ENCODE data around the gene TMEM219.
"Not testable (repeated sequence)": the region's sequence is repeated elsewhere in the genome, so short reads cannot be mapped to it uniquely, and the experiment has no call there.

TMEM219 gene

GRCh38 chr16:29951625-29952365 lies 10.1 kb upstream of the TMEM219 start:
- H2AFZ ChIP-seq (ENCODE audit: low read depth, low read length), result no peak overlapping the region
- H3K9me3 ChIP-seq (ENCODE audit: control insufficient read depth, low read length), result no peaks in the 10 kb centered on the region

DNA sequence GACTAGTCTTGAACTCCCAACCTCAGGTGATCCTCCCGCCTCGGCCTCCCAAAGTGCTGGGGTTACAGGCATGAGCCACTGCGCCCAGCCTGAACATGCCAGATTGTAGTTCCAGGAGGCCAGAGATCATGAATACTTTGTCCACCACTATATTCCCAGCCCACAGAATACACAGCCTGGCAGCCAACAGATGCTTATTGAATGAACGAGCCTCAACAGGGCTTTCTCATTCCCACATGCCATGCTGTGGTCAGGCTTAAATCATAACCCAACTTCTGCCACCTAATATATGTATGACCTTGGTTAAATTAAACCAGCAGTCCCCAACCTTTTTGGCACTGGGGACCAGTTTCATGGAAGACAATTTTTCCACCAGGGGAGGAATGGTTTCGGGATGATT lies 3.1 kb upstream of the TMEM219 start:
- no peak overlapping the region for H3K18ac ChIP-seq (ENCODE audit: low read depth in 1 of 2, low read length in 2 of 2)
- peaks cover 9% of the 10 kb centered on the region for H3K4me1 ChIP-seq (ENCODE audit: control insufficient read depth, insufficient read depth, low read depth, low read length)
- peaks cover 10% of the 10 kb centered on the region for H3K79me1 ChIP-seq (replicated peaks; ENCODE audit: low read length, poor library complexity, severe bottlenecking)
- H2AFZ ChIP-seq (ENCODE audit: low read depth, low read length), result no peak overlapping the region
- H3K14ac ChIP-seq (ENCODE audit: low read length in 2 of 2), result no peak overlapping the region
- H2BK15ac ChIP-seq (ENCODE audit: low read depth, poor library complexity, severe bottlenecking), result no peak overlapping the region
- no peak overlapping the region for H3K4me3 ChIP-seq (ENCODE audit: insufficient read depth in 1 of 2, low read depth in 1 of 2, low read length in 2 of 2)
- H4K8ac ChIP-seq (ENCODE audit: low read length), result no peak overlapping the region
- H3K9me3 ChIP-seq (ENCODE audit: control insufficient read depth, low read length), result no peaks in the 10 kb centered on the region
- H4K91ac ChIP-seq (ENCODE audit: low read length), result no peak overlapping the region
- no peak overlapping the region for H2BK12ac ChIP-seq (ENCODE audit: low read length in 2 of 2)
- H3K27me3 ChIP-seq (ENCODE audit: control insufficient read depth in 1 of 2, insufficient read depth in 1 of 2, low read length in 2 of 2), result no peaks in the 10 kb centered on the region
- no peak overlapping the region for H3K9ac ChIP-seq (ENCODE audit: low read length)
- H3K36me3 ChIP-seq (ENCODE audit: control insufficient read depth in 1 of 2, insufficient read depth in 2 of 2, low read depth in 1 of 2, low read length in 2 of 2), result peaks cover 0 to 3% of the 10 kb centered on the region in 2 experiments
- DNase-seq, result no peak
- no peak overlapping the region for H2AK5ac ChIP-seq (ENCODE audit: low read length, severe bottlenecking)
- no peak overlapping the region for H2BK5ac ChIP-seq (ENCODE audit: low read depth, low read length, poor library complexity, severe bottlenecking)
- no peak overlapping the region for H3K4ac ChIP-seq (ENCODE audit: low read depth in 1 of 2, low read length in 2 of 2)
- no peak overlapping the region for H3K23ac ChIP-seq (ENCODE audit: low read length in 2 of 2)
- WGBS, result 98% methylated on average over 4 of the region's 5 CpGs
- H3K27ac ChIP-seq (ENCODE audit: low read length, poor library complexity, severe bottlenecking), result no peak overlapping the region
- H3K4me2 ChIP-seq (ENCODE audit: low read length, poor library complexity, severe bottlenecking), result no peak overlapping the region
- H2BK120ac ChIP-seq (ENCODE audit: low read depth, low read length), result no peak overlapping the region

More at GRCh38 chr16:29951625-29952365, 10.1 kb upstream of the TMEM219 start:
- Histone ChIP-seq H3K4me2 (ENCODE audit: low read length, poor library complexity, severe bottlenecking) (no peak overlapping the region), H2BK120ac (ENCODE audit: low read depth, low read length) (no peak overlapping the region), H2BK12ac (ENCODE audit: low read length in 2 of 2) (no peak overlapping the region), H3K36me3 (ENCODE audit: control insufficient read depth in 1 of 2, insufficient read depth in 2 of 2, low read depth in 1 of 2, low read length in 2 of 2) (no peaks in the 10 kb centered on the region), H4K8ac (ENCODE audit: low read length) (no peak overlapping the region), H3K27me3 (ENCODE audit: control insufficient read depth in 1 of 2, insufficient read depth in 1 of 2, low read length in 2 of 2) (no peaks in the 10 kb centered on the region), H3K79me1 (replicated peaks; ENCODE audit: low read length, poor library complexity, severe bottlenecking) (no peaks in the 10 kb centered on the region), H3K18ac (ENCODE audit: low read depth in 1 of 2, low read length in 2 of 2) (no peak overlapping the region), H3K23ac (ENCODE audit: low read length in 2 of 2) (no peak overlapping the region), H3K14ac (ENCODE audit: low read length in 2 of 2) (peak overlapping the region in 1 of 2 experiments; percentile 10), H3K9ac (ENCODE audit: low read length) (no peak overlapping the region), H2BK15ac (ENCODE audit: low read depth, poor library complexity, severe bottlenecking) (no peak overlapping the region), H3K27ac (ENCODE audit: low read length, poor library complexity, severe bottlenecking) (no peak overlapping the region), H2AK5ac (ENCODE audit: low read length, severe bottlenecking) (no peak overlapping the region), H4K91ac (ENCODE audit: low read length) (peak overlapping the region; percentile 5), H3K4ac (ENCODE audit: low read depth in 1 of 2, low read length in 2 of 2) (no peak overlapping the region), H3K4me3 (ENCODE audit: insufficient read depth in 1 of 2, low read depth in 1 of 2, low read length in 2 of 2) (no peak overlapping the region), H2BK5ac (ENCODE audit: low read depth, low read length, poor library complexity, severe bottlenecking) (no peak overlapping the region), H3K4me1 (ENCODE audit: control insufficient read depth, insufficient read depth, low read depth, low read length) (no peaks in the 10 kb centered on the region)
- DNase-seq, result no peak
- WGBS, result 94% methylated on average over 8 of the region's 8 CpGs

GRCh38 chr16:29959293-29959692 lies 2.6 kb upstream of the TMEM219 start:
- Histone ChIP-seq H4K8ac (ENCODE audit: low read length) (no peak overlapping the region), H3K79me1 (replicated peaks; ENCODE audit: low read length, poor library complexity, severe bottlenecking) (peaks cover 11% of the 10 kb centered on the region), H3K4me3 (ENCODE audit: insufficient read depth in 1 of 2, low read depth in 1 of 2, low read length in 2 of 2) (no peak overlapping the region), H3K18ac (ENCODE audit: low read depth in 1 of 2, low read length in 2 of 2) (no peak overlapping the region), H3K14ac (ENCODE audit: low read length in 2 of 2) (no peak overlapping the region), H2BK120ac (ENCODE audit: low read depth, low read length) (no peak overlapping the region), H4K91ac (ENCODE audit: low read length) (no peak overlapping the region), H3K9ac (ENCODE audit: low read length) (no peak overlapping the region), H2BK5ac (ENCODE audit: low read depth, low read length, poor library complexity, severe bottlenecking) (no peak overlapping the region), H3K23ac (ENCODE audit: low read length in 2 of 2) (no peak overlapping the region), H2BK12ac (ENCODE audit: low read length in 2 of 2) (no peak overlapping the region), H3K4ac (ENCODE audit: low read depth in 1 of 2, low read length in 2 of 2) (no peak overlapping the region), H2BK15ac (ENCODE audit: low read depth, poor library complexity, severe bottlenecking) (no peak overlapping the region), H2AK5ac (ENCODE audit: low read length, severe bottlenecking) (no peak overlapping the region), H2AFZ (ENCODE audit: low read depth, low read length) (no peak overlapping the region), H3K4me1 (ENCODE audit: control insufficient read depth, insufficient read depth, low read depth, low read length) (peaks cover 9% of the 10 kb centered on the region), H3K36me3 (ENCODE audit: control insufficient read depth in 1 of 2, insufficient read depth in 2 of 2, low read depth in 1 of 2, low read length in 2 of 2) (peaks cover 0 to 3% of the 10 kb centered on the region in 2 experiments), H3K27ac (ENCODE audit: low read length, poor library complexity, severe bottlenecking) (no peak overlapping the region), H3K27me3 (ENCODE audit: control insufficient read depth in 1 of 2, insufficient read depth in 1 of 2, low read length in 2 of 2) (no peaks in the 10 kb centered on the region), H3K9me3 (ENCODE audit: control insufficient read depth, low read length) (no peaks in the 10 kb centered on the region), H3K4me2 (ENCODE audit: low read length, poor library complexity, severe bottlenecking) (no peak overlapping the region)
- WGBS, result 96% methylated on average over 8 of the region's 9 CpGs
- DNase-seq, result no peak

DNA sequence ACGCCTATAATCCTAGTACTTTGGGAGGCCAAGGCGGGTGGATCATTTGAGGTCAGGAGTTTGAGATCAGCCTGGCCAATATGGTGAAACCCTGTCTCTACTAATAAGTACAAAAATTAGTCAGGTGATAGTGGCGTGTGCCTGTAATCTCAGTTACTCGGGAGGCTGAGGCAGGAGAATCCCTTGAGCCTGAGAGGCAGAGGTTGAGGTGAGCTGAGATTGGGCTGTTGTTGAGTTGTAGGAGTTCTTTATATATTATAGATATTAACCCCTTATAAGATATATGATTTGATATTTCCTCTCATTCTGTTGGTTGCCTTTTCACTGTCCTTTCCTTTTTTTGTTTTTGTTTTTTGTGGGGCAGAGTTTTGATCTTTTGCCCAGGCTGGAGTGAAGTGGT lies 2.1 kb upstream of the TMEM219 start:
- 100% methylated on average over 3 of the region's 4 CpGs for WGBS
- DNase-seq; H3K4ac ChIP-seq (ENCODE audit: low read depth in 1 of 2, low read length in 2 of 2); H2BK5ac ChIP-seq (ENCODE audit: low read depth, low read length, poor library complexity, severe bottlenecking); H4K8ac ChIP-seq (ENCODE audit: low read length); H3K18ac ChIP-seq (ENCODE audit: low read depth in 1 of 2, low read length in 2 of 2); H3K27me3 ChIP-seq (ENCODE audit: control insufficient read depth in 1 of 2, insufficient read depth in 1 of 2, low read length in 2 of 2); H3K9ac ChIP-seq (ENCODE audit: low read length); H3K23ac ChIP-seq (ENCODE audit: low read length in 2 of 2); H3K9me3 ChIP-seq (ENCODE audit: control insufficient read depth, low read length); H2BK12ac ChIP-seq (ENCODE audit: low read length in 2 of 2); H2AK5ac ChIP-seq (ENCODE audit: low read length, severe bottlenecking); H3K14ac ChIP-seq (ENCODE audit: low read length in 2 of 2); H2BK15ac ChIP-seq (ENCODE audit: low read depth, poor library complexity, severe bottlenecking); H3K27ac ChIP-seq (ENCODE audit: low read length, poor library complexity, severe bottlenecking); H3K4me2 ChIP-seq (ENCODE audit: low read length, poor library complexity, severe bottlenecking); H2AFZ ChIP-seq (ENCODE audit: low read depth, low read length); H4K91ac ChIP-seq (ENCODE audit: low read length); H3K4me1 ChIP-seq (ENCODE audit: control insufficient read depth, insufficient read depth, low read depth, low read length); H2BK120ac ChIP-seq (ENCODE audit: low read depth, low read length); H3K4me3 ChIP-seq (ENCODE audit: insufficient read depth in 1 of 2, low read depth in 1 of 2, low read length in 2 of 2); H3K36me3 ChIP-seq (ENCODE audit: control insufficient read depth in 1 of 2, insufficient read depth in 2 of 2, low read depth in 1 of 2, low read length in 2 of 2): not testable (repeated sequence)
- H3K79me1 ChIP-seq (replicated peaks; ENCODE audit: low read length, poor library complexity, severe bottlenecking), result peaks cover 13% of the 10 kb centered on the region

Data from mesenchymal stem cell (in vitro differentiated cells and primary cell).